SU-DHL-6 (cell line): ENCODE results near the gene HPD.

Experiments used
- H2AFZ ChIP-seq: fragments of 200-600 bp; sonication (generic); 2 replicates; pipeline ENCODE4 v1.6.1; 2014; ENCODE audit warnings: low read depth, mild to moderate bottlenecking, moderate library complexity, mixed read lengths, antibody characterized with exemption, low read length; ENCODE audit not compliant: severe bottlenecking
- H3F3A ChIP-seq: fragments of 200-600 bp; shearing (Covaris generic); 2 replicates; pipeline ENCODE4 v1.6.0; 2016; ENCODE audit warnings: antibody characterized with exemption, mild to moderate bottlenecking; ENCODE audit not compliant: insufficient read depth
- H3K27ac ChIP-seq: fragments of 200-600 bp; sonication (generic); 2 replicates; pipeline ENCODE4 v1.5.1; 2016; ENCODE audit warnings: low read depth, mild to moderate bottlenecking, low read length, moderate library complexity, mixed read lengths
- H3K27me3 ChIP-seq: fragments of 200-600 bp; sonication (generic), shearing (Covaris generic); 2 replicates; pipeline ENCODE4 v1.6.0; 2014; ENCODE audit warnings: mild to moderate bottlenecking, low read length
- H3K36me3 ChIP-seq: fragments of 200-600 bp; sonication (generic); 2 replicates; pipeline ENCODE4 v1.6.1; 2014; ENCODE audit warnings: mild to moderate bottlenecking, low read length, mixed read lengths
- H3K4me2 ChIP-seq: fragments of 300-600, 200-600 bp; shearing (Covaris generic), sonication (generic); 2 replicates; pipeline ENCODE4 v1.6.0; 2014; ENCODE audit warnings: low read length, low read depth, mild to moderate bottlenecking; ENCODE audit not compliant: poor library complexity, severe bottlenecking
- H3K4me3 ChIP-seq: fragments of 200-600 bp; sonication (generic); 2 replicates; pipeline ENCODE4 v1.5.1; 2014; ENCODE audit warnings: antibody characterized with exemption, low read length, mild to moderate bottlenecking, mixed read lengths; ENCODE audit not compliant: insufficient read depth, poor library complexity, severe bottlenecking
- H3K79me2 ChIP-seq: fragments of 200-600 bp; sonication (generic); 2 replicates; pipeline ENCODE4 v1.6.1; 2014; ENCODE audit warnings: mild to moderate bottlenecking, low read length, moderate library complexity; ENCODE audit not compliant: insufficient read depth
- H3K9ac ChIP-seq: fragments of 200-600 bp; sonication (generic); 2 replicates; pipeline ENCODE4 v1.7.0; 2014; ENCODE audit warnings: mild to moderate bottlenecking, low read length
- H3K9me2 ChIP-seq: fragments of 200-600 bp; sonication (generic); replicated peaks from 2 replicates; pipeline ENCODE4 v1.6.1; 2014; ENCODE audit warnings: low read length; ENCODE audit not compliant: insufficient read depth
- H3K9me3 ChIP-seq: fragments of 200-600 bp; sonication (generic); 2 replicates; pipeline ENCODE4 v1.6.1; 2014; ENCODE audit warnings: low read length, mixed read lengths; ENCODE audit not compliant: insufficient read depth
- H4K20me1 ChIP-seq: fragments of 200-600 bp; sonication (generic); 2 replicates; pipeline ENCODE4 v1.6.1; 2014; ENCODE audit warnings: low read depth, mild to moderate bottlenecking, antibody characterized with exemption, low read length, moderate library complexity, mixed read lengths
- CTCF ChIP-seq: fragments of 200-600 bp; sonication (generic); IDR thresholded peaks from one replicate; pipeline ENCODE4 v1.5.1; 2017; ENCODE audit warnings: antibody characterized with exemption, mild to moderate bottlenecking, low read length, moderate library complexity; ENCODE audit not compliant: insufficient read depth, poor library complexity, severe bottlenecking
- EZH2phosphoT487 ChIP-seq: fragments of 200-600 bp; sonication (generic), shearing (Covaris generic); conservative IDR thresholded peaks from 2 replicates; pipeline ENCODE4 v1.6.1; 2018; ENCODE audit warnings: mild to moderate bottlenecking, antibody characterized with exemption, low read length, moderate library complexity, mixed read lengths

The HPD gene

GRCh38 chr12:121803861-121804416, 54.7 kb downstream of the HPD start, which contains the start of gene SETD1B:
TSS of gene SETD1B (plus strand) at chr12:121804009. CDS start at chr12:121804738, 729 bp downstream.
- Histone ChIP-seq H3K27ac (peak within 1 kb of the TSS; percentile 97), H3K4me3 (peak within 1 kb of the TSS; percentile 63), H3K79me2 (peaks cover 42% of the 10 kb centered on the region), H4K20me1 (no peaks in the 10 kb centered on the region), H3K9me2 (no peaks in the 10 kb centered on the region), H3K9ac (peak within 1 kb of the TSS; percentile 77), H3K27me3 (no peaks in the 10 kb centered on the region), H3K9me3 (no peaks in the 10 kb centered on the region), H2AFZ (peak within 1 kb of the TSS; percentile 58), H3K4me2 (peak within 1 kb of the TSS; percentile 97), H3K36me3 (no peaks in the 10 kb centered on the region), H3F3A (peaks cover 32% of the 10 kb centered on the region)
- TF ChIP-seq EZH2phosphoT487 (no peak), CTCF (no peak)

DNA sequence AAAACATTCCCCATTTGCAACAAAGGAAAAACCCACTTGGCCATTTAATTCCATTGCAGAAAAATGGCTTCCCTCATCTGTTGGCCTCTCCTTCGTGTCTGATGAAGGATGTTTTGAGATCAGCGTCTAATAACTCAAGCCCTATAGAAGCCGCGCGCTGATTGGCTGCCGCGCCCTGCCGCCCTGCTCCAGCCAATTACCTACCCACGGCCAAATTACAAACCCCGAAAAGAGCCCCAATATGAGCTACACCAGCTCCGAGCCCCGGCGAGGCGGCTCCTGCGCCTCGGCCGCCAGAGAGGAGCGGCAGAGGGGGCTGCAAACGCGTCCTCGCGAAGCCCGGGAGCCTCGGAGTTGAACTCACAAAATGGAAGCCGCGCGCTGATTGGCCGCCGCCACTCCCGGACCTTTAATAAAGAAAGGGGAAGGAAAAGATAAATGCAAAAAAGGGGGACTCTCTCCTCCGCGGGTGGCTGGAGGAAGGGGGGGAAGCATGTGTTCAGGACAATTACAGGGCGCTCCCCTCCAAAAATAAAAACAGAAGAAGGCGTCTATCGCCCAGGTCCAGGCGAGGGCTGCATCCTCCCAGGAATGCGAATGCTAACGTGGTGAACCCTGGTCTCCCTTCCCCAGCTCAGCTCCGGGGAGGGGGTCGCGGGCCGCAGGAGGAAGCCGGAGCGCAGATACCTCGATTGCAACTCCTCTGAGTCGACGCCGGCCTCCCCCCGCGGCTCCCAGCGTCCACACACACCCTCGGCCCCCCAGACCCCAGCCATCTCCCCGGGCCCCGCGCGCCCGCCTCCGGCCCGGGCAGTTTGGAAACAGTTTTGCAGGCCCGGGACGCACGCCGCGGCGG, 55.6 kb downstream of the HPD start:
- no peaks in the 10 kb centered on the region for H3K9me3 ChIP-seq
- H4K20me1 ChIP-seq = no peaks in the 10 kb centered on the region
- peak overlapping the region; percentile 77 for H3K9ac ChIP-seq
- no peaks in the 10 kb centered on the region for H3K36me3 ChIP-seq
- peaks cover 34% of the 10 kb centered on the region for H3F3A ChIP-seq
- TF ChIP-seq CTCF (no peak), EZH2phosphoT487 (no peak)
- peaks cover 44% of the 10 kb centered on the region for H3K79me2 ChIP-seq
- peak overlapping the region; percentile 97 for H3K27ac ChIP-seq
- no peaks in the 10 kb centered on the region for H3K27me3 ChIP-seq
- H3K4me2 ChIP-seq = peak overlapping the region; percentile 97
- H2AFZ ChIP-seq = peak overlapping the region; percentile 58
- H3K9me2 ChIP-seq = no peaks in the 10 kb centered on the region
- H3K4me3 ChIP-seq = peak overlapping the region; percentile 63

- no peaks in the 10 kb centered on the region for H3K36me3 ChIP-seq
- peak overlapping the region; percentile 97 for H3K4me2 ChIP-seq
- H3K27ac ChIP-seq = peak overlapping the region; percentile 97
- peaks cover 44% of the 10 kb centered on the region for H3K79me2 ChIP-seq
- H4K20me1 ChIP-seq = no peaks in the 10 kb centered on the region
- no peaks in the 10 kb centered on the region for H3K9me3 ChIP-seq
- H3K27me3 ChIP-seq = no peaks in the 10 kb centered on the region
- no peak overlapping the region for H2AFZ ChIP-seq
- TF ChIP-seq CTCF (no peak), EZH2phosphoT487 (no peak)
- no peaks in the 10 kb centered on the region for H3K9me2 ChIP-seq
- peak overlapping the region; percentile 63 for H3K4me3 ChIP-seq
- H3K9ac ChIP-seq = peak overlapping the region; percentile 77
- H3F3A ChIP-seq = peaks cover 33% of the 10 kb centered on the region
Observed at GRCh38 chr12:121802485-121802842, 56.2 kb downstream of the HPD start.
